GM21723 (cell line): Measurements from ENCODE around the gene SOX3.

Experiments
- ATAC-seq: cut with Tn5 transposase; IDR thresholded peaks from one replicate; pipeline ENCODE4 v1.9.1; 2021; ENCODE audit warnings: mild to moderate bottlenecking, moderate library complexity; ENCODE audit not compliant: unreplicated experiment

The SOX3 gene

DNA sequence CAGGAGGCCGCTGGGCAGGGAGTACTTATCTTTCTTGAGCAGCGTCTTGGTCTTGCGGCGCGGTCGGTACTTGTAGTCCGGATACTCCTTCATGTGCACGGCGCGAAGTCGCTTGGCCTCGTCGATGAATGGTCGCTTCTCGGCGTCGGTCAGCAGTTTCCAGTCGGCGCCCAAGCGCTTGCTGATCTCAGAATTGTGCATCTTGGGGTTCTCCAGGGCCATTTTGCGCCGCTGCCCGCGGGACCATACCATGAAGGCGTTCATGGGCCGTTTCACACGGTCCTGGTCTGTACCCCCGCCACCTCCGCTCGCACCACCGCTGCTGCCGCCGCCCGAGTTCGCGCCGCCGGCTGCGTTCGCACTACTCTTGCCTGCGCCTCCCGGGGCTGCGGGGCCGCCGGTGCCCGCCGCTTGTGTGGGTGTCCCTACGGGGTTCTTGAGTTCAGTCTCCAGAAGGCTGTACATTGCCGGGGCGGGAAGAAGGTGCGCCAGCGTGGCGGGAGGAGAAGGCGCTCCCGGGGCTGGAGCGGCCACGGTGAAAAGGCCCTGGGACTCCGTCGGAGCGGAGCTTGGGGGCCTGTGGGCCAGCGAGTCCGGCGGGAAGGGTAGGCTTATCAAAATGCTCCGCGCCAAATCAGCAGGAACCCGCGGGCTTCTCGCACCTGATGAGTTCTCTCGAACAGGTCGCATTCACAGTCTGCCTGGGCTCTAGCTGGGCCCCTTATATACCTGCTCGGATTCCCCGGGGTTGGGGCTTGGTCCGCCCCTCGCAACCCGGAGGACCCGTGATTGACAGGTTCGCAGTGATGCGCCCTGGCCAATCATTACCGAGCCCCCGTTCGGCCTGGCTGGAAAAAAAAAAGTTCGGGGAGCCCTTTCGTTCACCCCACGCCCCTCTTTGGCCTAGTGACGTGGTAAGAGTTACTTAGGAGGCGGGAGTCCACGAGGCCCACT is at the start of gene SOX3:
TSS of gene SOX3 (minus strand) at position 699 of the 954 bp plus-strand sequence. CDS start at position 690, 9 bp downstream.
- ATAC-seq, result no peak

DNA sequence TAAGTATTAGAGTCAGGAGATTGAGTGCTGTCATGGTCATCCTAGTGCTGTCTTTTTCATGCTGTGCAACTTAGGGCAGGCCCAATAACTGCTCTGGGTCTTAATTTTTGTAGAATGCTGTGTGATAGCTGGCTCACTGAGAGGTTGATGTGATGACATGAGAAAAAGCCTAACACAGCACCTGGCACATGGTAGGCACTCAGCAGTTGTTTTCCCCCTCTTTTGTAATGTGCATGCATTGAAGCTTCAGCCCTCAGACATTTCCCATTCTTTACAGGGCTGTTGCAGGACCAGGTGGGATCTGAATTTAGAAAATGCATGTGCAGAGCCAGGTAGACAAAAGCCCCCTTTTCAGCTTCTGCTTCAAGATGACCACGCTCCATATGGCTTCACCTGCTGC is 44.1 kb upstream of the SOX3 start:
- ATAC-seq, result no peak

GRCh38 chrX:140526171-140526570 is 21.3 kb upstream of the SOX3 start:
- no peak for ATAC-seq

GRCh38 chrX:140525448-140525847 is 20.6 kb upstream of the SOX3 start:
- ATAC-seq, result no peak

DNA sequence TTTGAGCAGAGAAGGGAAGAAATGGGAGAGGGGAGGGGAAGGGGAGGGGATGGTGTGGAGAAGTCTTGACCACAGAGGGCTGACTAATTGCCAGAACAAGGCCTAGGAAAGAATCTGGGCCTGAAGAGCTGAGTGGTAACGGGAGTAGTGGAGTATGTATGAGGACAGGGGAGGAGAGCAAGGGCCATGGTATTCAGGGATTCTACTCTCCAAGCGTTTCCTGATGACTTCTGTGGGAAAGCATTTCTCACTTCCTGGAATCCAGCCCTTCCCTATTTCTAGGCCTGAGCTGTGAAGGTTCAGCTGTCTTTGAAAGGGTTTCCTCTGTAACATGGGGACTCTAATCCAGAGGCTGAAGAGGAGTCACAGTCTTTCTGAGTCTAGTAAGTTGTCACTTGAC is 19.7 kb upstream of the SOX3 start:
- no peak for ATAC-seq

- ATAC-seq, result no peak
Measured at GRCh38 chrX:140521393-140521792, 16.5 kb upstream of the SOX3 start.

DNA sequence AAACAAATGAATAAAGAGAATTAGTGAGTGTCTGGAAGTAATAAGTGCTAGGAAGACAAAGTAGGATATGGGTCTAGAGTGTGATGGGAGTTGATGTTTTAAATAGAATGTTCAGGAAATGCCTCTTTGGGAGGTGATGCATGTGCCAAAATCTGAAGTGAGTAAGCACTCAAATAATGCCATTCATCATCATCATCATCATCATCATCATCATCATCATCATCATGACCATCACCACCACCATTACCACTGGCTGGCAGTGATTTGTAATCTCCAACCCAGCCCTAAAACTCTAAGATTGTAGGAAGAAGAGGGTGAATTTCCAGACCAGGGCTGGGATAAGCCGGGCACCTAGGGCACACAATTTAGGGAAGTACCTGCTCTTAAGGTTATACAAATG is 9.7 kb upstream of the SOX3 start:
- no peak for ATAC-seq

DNA sequence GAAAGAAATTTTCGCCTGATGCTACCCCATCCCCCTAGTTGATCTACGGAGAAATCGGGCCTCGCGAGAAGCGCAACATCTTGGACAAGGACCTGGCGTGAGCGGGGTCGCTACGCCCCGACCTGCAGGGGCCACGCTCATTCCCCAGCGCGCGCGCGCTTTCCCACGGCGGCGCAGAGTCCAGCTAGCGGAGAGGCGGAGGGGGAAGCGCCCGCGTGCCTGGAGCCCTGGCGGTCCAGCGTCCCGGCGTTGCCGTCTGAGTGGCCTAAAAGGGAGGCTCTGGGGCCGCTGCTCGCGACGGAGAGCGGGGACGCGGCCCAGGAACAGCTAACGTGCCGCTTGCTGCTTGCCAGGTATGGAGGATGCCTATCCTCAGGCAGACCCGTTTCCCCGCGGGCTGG is 6.0 kb upstream of the SOX3 start:
- ATAC-seq, result no peak

DNA sequence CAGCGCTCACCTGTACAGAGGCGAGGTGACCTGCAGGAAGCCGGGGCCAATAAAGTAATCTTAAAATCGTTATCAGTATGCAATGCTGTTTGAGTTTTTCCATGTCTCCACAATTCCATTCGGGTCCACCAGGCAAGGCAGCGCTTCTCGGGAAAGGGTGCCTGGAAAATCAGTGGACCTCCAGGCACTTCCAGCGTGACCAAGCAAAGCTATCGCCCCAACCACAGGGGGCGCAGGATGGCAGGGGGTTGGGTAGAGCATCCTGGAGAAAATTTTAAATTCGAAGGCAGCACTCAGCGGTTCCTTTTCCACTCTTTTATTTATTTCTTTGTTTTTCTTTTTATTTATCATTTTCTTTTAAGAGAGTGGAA is 5.4 kb upstream of the SOX3 start:
- ATAC-seq, result no peak

- no peak for ATAC-seq
Measured at GRCh38 chrX:140509468-140510305, 4.8 kb upstream of the SOX3 start.

DNA sequence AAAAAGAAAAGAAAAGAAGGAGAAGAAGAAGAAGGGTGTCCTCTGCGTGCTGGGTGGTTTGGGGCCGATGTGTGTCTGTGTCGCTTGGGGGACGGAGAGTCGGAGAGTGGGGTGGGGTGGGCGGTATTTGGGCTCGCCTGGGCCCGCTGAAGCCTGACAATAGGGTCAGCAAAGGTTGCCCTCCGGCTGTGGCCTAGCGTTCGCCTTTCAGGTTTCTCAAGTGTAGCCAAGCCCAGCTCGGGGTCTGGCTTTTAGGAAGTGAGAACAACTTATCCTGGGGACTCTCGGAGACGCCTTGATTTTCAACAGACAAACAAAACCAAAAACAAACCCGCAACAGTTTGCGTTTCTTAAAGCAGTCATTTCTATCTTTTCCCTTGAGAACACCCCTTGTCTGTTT is 4.1 kb upstream of the SOX3 start:
- ATAC-seq, result no peak

GRCh38 chrX:140507982-140508305 is 3.1 kb upstream of the SOX3 start:
- no peak for ATAC-seq

DNA sequence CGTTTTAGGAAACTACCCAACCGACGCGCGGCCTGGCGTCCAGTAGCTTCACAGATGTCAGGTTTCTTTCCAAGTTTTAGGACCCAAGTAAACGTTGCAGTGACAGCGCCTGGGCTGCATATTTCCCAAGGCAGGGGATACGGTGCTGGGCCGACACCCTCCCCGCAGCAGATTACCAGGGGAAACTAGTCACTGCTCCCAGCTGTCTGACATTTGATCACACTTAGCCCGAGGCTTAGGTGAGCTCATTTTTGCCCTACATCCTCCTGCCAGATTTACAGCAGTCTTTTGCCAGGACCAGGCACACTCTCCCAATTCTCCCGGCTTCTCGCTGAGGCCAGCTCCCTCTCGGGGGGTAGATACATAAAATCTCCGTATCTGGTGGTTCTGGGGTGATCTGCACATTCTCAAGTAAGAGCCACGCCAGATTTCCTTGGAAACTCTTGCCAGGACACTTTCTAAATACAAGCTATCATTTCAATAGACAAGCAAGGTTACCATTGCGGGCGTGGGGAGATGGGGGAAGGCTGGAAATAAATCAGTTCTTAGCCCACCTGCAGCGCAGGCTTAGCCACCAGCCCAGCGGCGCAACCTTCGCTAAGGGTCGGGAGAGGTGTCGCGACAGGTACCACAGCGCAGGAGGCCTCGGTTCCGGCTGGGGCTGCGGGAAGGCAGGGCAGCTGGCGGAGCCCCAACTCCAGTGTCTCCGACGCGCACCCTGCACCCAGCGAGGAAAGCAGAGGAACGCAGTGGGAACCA is 2.5 kb upstream of the SOX3 start:
- no peak for ATAC-seq

- no peak for ATAC-seq
Measured at GRCh38 chrX:140505421-140506337, 810 bp upstream of the SOX3 start.

DNA sequence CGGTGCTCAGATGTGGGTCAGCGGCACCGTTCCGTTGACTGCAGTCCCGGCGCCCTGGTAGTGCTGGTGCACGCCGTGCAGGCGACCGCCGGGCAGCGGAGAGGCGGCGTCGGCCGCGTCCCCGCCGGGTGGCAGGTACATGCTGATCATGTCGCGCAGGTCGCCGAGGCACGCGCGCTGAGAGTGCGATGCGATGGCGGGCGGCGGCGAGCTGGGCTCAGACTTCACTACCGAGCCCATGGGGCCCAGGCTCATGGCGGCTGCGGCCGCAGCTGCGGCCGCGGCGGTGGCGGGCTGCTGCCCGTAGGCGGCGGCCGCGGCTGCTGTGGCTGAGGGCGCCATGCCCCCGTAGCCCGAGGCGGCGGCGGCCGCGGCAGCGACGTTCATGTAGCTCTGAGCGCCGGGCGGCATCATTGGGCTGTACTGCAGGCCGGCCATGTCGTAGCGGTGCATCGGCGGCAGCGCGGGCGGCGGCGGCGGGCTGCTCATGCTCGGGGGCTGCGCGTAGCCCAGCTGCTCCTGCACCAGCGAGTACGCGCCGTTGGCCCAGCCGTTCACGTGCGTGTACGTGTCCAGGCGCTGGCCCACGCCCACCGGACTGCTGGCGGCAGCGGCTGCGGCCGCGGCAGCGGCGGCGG is 1.0 kb downstream of the SOX3 start:
- ATAC-seq, result no peak

GRCh38 chrX:140503238-140503601 is 1.6 kb downstream of the SOX3 start:
- ATAC-seq, result no peak

DNA sequence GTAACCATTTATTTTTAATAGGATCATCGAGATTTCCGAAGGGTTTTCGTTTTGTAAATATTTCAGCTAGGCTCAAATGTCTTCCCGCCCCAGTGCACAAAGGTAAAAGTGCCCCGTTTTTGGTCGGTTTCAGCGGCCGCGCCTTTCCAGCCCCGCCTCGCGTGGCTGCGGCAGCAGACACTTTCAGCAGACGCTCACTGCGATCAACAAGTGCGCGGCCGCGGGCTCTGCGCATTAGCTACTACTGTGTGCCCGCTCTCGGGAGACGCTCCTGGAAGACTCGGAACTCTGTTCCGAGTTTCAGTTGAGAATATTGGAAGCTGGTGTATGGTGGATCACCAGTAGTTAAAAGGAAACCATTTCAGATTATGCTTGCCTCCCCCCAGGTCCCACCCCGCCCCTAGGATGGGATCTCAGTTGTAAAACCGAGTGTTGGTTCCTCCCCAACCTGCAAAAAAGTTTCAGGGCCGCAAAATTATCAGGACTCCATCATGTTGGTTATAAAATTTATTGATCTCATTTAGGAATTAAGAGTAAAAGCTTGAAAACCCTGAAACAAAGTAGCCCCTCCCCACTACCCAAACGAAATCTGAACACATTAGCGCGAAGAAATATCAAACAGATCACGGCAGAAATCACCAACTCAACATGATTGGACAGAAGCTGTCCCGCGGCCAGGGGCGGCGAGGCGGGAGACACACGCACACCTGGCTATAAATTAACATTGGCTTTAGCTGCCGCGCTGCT is 2.2 kb downstream of the SOX3 start:
- no peak for ATAC-seq

- no peak for ATAC-seq
Measured at GRCh38 chrX:140501940-140502468, 2.9 kb downstream of the SOX3 start.

DNA sequence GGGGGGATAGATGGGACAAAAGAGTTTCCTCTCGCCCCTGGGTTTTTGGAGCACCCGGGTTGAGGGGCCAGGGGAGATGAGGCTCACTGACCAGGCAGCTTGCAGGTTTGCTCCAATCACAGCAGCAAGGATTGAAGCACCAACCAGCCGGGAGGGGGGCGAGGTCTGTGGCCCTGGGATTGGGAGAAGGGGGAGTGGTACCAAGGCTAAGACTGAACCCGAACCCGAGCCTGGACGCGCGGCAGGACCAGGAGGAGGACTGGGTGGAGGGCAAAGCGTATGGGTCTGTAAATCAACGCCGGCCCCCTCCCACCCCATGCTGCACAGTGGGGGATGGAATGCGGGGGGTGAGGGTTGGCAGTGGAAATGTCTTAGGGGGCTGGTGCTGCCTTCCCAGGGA is 3.5 kb downstream of the SOX3 start:
- no peak for ATAC-seq
